GM06990 (cell line): Measurements from ENCODE around the gene TOGARAM1.

Experiments used
- DNase-seq: peaks from one replicate; pipeline ENCODE4 v3.0.0-alpha.2; 2011; ENCODE audit not compliant: insufficient read length; ENCODE audit errors: extremely low read depth
- H3K27me3 ChIP-seq: replicated peaks from 2 replicates; pipeline ENCODE4 v1.6.0; 2011; ENCODE audit warnings: low read length; ENCODE audit not compliant: control insufficient read depth, insufficient read depth
- H3K36me3 ChIP-seq: 2 replicates; pipeline ENCODE4 v1.5.1; 2011; ENCODE audit warnings: low read length; ENCODE audit not compliant: control insufficient read depth, insufficient read depth
- H3K4me3 ChIP-seq: replicated peaks from 2 replicates; pipeline ENCODE4 v1.5.1; 2011; ENCODE audit warnings: low read depth, mild to moderate bottlenecking, control low read depth, low read length
- TF ChIP-seq, protein P1 (sequence below): IDR thresholded peaks from 2 replicates; pipeline ENCODE4 v1.5.1; 2011; ENCODE audit warnings: low read length, control low read depth, mild to moderate bottlenecking, inconsistent platforms; ENCODE audit not compliant: insufficient read depth, poor library complexity, severe bottlenecking

Gene TOGARAM1

GRCh38 chr14:45015133-45015532 is 53.1 kb downstream of the TOGARAM1 start:
- TF ChIP-seq, protein P1, sequence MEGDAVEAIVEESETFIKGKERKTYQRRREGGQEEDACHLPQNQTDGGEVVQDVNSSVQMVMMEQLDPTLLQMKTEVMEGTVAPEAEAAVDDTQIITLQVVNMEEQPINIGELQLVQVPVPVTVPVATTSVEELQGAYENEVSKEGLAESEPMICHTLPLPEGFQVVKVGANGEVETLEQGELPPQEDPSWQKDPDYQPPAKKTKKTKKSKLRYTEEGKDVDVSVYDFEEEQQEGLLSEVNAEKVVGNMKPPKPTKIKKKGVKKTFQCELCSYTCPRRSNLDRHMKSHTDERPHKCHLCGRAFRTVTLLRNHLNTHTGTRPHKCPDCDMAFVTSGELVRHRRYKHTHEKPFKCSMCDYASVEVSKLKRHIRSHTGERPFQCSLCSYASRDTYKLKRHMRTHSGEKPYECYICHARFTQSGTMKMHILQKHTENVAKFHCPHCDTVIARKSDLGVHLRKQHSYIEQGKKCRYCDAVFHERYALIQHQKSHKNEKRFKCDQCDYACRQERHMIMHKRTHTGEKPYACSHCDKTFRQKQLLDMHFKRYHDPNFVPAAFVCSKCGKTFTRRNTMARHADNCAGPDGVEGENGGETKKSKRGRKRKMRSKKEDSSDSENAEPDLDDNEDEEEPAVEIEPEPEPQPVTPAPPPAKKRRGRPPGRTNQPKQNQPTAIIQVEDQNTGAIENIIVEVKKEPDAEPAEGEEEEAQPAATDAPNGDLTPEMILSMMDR, result no peak
- no peak overlapping the region for H3K4me3 ChIP-seq
- no peaks in the 10 kb centered on the region for H3K27me3 ChIP-seq
- no peak for DNase-seq
- H3K36me3 ChIP-seq, result peaks cover 2% of the 10 kb centered on the region; the same call in 1 of the 2 replicates

- H3K36me3 ChIP-seq, result no peaks in the 10 kb centered on the region; the same call in 1 of the 2 replicates
Measured at GRCh38 chr14:45028107-45028626, 66.2 kb downstream of the TOGARAM1 start.

GRCh38 chr14:45034730-45035129 is 72.7 kb downstream of the TOGARAM1 start:
- peaks cover 12% of the 10 kb centered on the region for H3K36me3 ChIP-seq
- H3K4me3 ChIP-seq, result no peak overlapping the region
- H3K27me3 ChIP-seq, result no peaks in the 10 kb centered on the region
- TF ChIP-seq, protein P1, result no peak
- no peak for DNase-seq

More at GRCh38 chr14:45028107-45028626, 66.2 kb downstream of the TOGARAM1 start:
- Histone ChIP-seq H3K4me3 (no peak overlapping the region), H3K27me3 (no peaks in the 10 kb centered on the region)
- DNase-seq, result no peak
- TF ChIP-seq, protein P1, result no peak

DNA sequence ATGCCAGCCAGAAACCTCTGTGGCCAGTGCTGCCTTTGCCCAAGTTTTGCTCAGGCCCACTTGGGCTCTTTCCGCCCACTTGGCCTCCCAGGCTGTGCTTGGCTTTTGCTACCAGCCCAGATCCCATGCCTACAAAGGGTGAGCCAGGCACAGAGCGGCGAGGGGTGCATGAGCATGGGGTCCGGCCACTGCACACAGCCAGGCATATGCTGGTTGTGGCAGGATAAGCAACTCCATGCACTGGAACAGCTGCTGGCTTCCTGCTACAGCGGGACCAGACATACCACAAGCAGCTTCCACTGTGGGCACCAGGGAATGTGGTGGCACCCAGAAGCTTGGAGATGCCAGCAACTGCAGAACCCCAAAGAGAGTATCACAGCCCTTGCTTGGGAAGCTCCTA is 76.3 kb downstream of the TOGARAM1 start:
- TF ChIP-seq, protein P1, result no peak
- Histone ChIP-seq H3K4me3 (no peak overlapping the region), H3K36me3 (peaks cover 12% of the 10 kb centered on the region), H3K27me3 (no peaks in the 10 kb centered on the region)
- DNase-seq, result no peak

GRCh38 chr14:45038865-45039264 is 76.9 kb downstream of the TOGARAM1 start:
- no peak for DNase-seq
- TF ChIP-seq, protein P1, result no peak

DNA sequence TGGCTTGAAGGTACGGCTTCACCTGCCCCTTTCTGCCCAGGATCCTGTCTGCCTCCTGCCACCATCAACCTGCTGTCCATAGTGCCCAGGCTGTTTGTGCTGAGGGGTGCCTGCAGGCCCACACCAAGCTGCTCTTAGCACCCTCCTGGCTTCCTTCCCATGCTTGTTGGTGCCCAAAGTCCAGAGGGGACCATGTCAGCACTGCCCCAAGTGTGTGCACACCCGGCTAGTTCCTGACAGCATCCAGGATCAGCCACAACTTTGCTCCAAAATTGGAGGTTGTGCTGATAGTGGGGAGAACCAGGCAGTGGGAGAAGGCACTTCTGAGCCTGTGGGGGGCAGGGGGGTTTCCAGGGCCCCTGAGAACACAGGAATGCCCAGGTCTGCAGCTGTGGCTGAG is 77.4 kb downstream of the TOGARAM1 start:
- no peak for DNase-seq
- Histone ChIP-seq H3K27me3 (no peaks in the 10 kb centered on the region), H3K36me3 (peaks cover 12% of the 10 kb centered on the region), H3K4me3 (no peak overlapping the region)
- TF ChIP-seq, protein P1, result no peak

More at GRCh38 chr14:45038865-45039264, 76.9 kb downstream of the TOGARAM1 start:
- Histone ChIP-seq H3K4me3 (no peak overlapping the region), H3K36me3 (peaks cover 12% of the 10 kb centered on the region), H3K27me3 (no peaks in the 10 kb centered on the region)
